Measurements from ENCODE around the gene GLIPR1.
"Not testable (repeated sequence)": the region's sequence is repeated elsewhere in the genome, so short reads cannot be mapped to it uniquely, and the experiment has no call there.

The GLIPR1 gene

GRCh38 chr12:75480469-75480949, at the start of gene GLIPR1:
Gene GLIPR1, plus strand, starts transcription at chr12:75480755. Its CDS starts 126 bp downstream, at chr12:75480881.
- Mint-ChIP-seq H3K27me3 (no peaks in the 10 kb centered on the region), H3K36me3 (ENCODE audit: low read depth) (peaks cover 32% of the 10 kb centered on the region), H3K27ac (peak within 1 kb of the TSS; percentile 88), H3K9me3 (no peaks in the 10 kb centered on the region), H3K4me1 (ENCODE audit: low read depth) (peaks cover 45% of the 10 kb centered on the region), H3K4me3 (peak within 1 kb of the TSS; percentile 84)
- intact Hi-C loops (cut with micrococcal nuclease) = loop anchor here (2.0 kb wide), 2 partner anchors 30 to 90 kb away; partner anchors contain the start of genes GLIPR1L2 and KRR1

GRCh38 chr12:75432924-75433323, 47.6 kb upstream of the GLIPR1 start:
- H3K4me3 Mint-ChIP-seq = no peak overlapping the region
- no peaks in the 10 kb centered on the region for H3K36me3 Mint-ChIP-seq (ENCODE audit: low read depth)
- H3K9me3 Mint-ChIP-seq = peaks cover 22% of the 10 kb centered on the region
- intact Hi-C loops (cut with micrococcal nuclease) = no loop called here
- H3K4me1 Mint-ChIP-seq (ENCODE audit: low read depth) = peaks cover 5% of the 10 kb centered on the region
- no peak overlapping the region for H3K27ac Mint-ChIP-seq
- H3K27me3 Mint-ChIP-seq = no peaks in the 10 kb centered on the region

- no peak overlapping the region for H3K4me3 Mint-ChIP-seq
- no peak overlapping the region for H3K27ac Mint-ChIP-seq
- intact Hi-C loops (cut with micrococcal nuclease) = loop anchor here (1.0 to 5.0 kb wide), 2 partner anchors 45 to 51 kb away; partner anchors contain the start of gene GLIPR1L2
These were observed 43.0 kb upstream of the GLIPR1 start for GRCh38 chr12:75437564-75437963.

GRCh38 chr12:75438059-75438754, 42.3 kb upstream of the GLIPR1 start:
- H3K4me3 Mint-ChIP-seq = no peak overlapping the region

More at GRCh38 chr12:75437564-75437963, 43.0 kb upstream of the GLIPR1 start:
- Mint-ChIP-seq H3K9me3 (peaks cover 9% of the 10 kb centered on the region), H3K36me3 (ENCODE audit: low read depth) (no peaks in the 10 kb centered on the region), H3K4me1 (ENCODE audit: low read depth) (peaks cover 12% of the 10 kb centered on the region), H3K27me3 (no peaks in the 10 kb centered on the region)

GRCh38 chr12:75439048-75439447, 41.5 kb upstream of the GLIPR1 start:
- intact Hi-C loops (cut with micrococcal nuclease) = loop anchor here (5.0 kb wide), 1 partner anchor 47 kb away; the partner anchor contains the start of gene GLIPR1L2
- no peak overlapping the region for H3K4me3 Mint-ChIP-seq
- no peaks in the 10 kb centered on the region for H3K27me3 Mint-ChIP-seq
- no peaks in the 10 kb centered on the region for H3K36me3 Mint-ChIP-seq (ENCODE audit: low read depth)
- H3K9me3 Mint-ChIP-seq = peaks cover 9% of the 10 kb centered on the region
- peaks cover 21% of the 10 kb centered on the region for H3K4me1 Mint-ChIP-seq (ENCODE audit: low read depth)
- no peak overlapping the region for H3K27ac Mint-ChIP-seq

More at GRCh38 chr12:75438059-75438754, 42.3 kb upstream of the GLIPR1 start:
- peaks cover 13% of the 10 kb centered on the region for H3K4me1 Mint-ChIP-seq (ENCODE audit: low read depth)
- H3K27me3 Mint-ChIP-seq = no peaks in the 10 kb centered on the region
- no peaks in the 10 kb centered on the region for H3K36me3 Mint-ChIP-seq (ENCODE audit: low read depth)
- H3K27ac Mint-ChIP-seq = no peak overlapping the region
- peaks cover 9% of the 10 kb centered on the region for H3K9me3 Mint-ChIP-seq
- intact Hi-C loops (cut with micrococcal nuclease) = loop anchor here (5.0 kb wide), 1 partner anchor 46 kb away; the partner anchor contains the start of gene GLIPR1L2

GRCh38 chr12:75439930-75440329, 40.6 kb upstream of the GLIPR1 start:
- no peaks in the 10 kb centered on the region for H3K27me3 Mint-ChIP-seq
- H3K9me3 Mint-ChIP-seq = peaks cover 9% of the 10 kb centered on the region
- no peak overlapping the region for H3K27ac Mint-ChIP-seq
- intact Hi-C loops (cut with micrococcal nuclease) = loop anchor here (5.0 kb wide), 1 partner anchor 48 kb away; the partner anchor contains the start of gene GLIPR1L2
- no peak overlapping the region for H3K4me3 Mint-ChIP-seq
- peaks cover 29% of the 10 kb centered on the region for H3K4me1 Mint-ChIP-seq (ENCODE audit: low read depth)
- H3K36me3 Mint-ChIP-seq (ENCODE audit: low read depth) = no peaks in the 10 kb centered on the region

- intact Hi-C loops (cut with micrococcal nuclease); H3K27ac Mint-ChIP-seq; H3K4me3 Mint-ChIP-seq; H3K36me3 Mint-ChIP-seq (ENCODE audit: low read depth); H3K9me3 Mint-ChIP-seq; H3K27me3 Mint-ChIP-seq: not testable (repeated sequence)
- H3K4me1 Mint-ChIP-seq (ENCODE audit: low read depth) = peaks cover 40% of the 10 kb centered on the region
These were observed 38.7 kb upstream of the GLIPR1 start for GRCh38 chr12:75441687-75442449.

- H3K9me3 Mint-ChIP-seq; intact Hi-C loops (cut with micrococcal nuclease); H3K27ac Mint-ChIP-seq; H3K36me3 Mint-ChIP-seq (ENCODE audit: low read depth); H3K4me3 Mint-ChIP-seq; H3K27me3 Mint-ChIP-seq: not testable (repeated sequence)
- H3K4me1 Mint-ChIP-seq (ENCODE audit: low read depth) = peaks cover 40% of the 10 kb centered on the region
These were observed 38.1 kb upstream of the GLIPR1 start for GRCh38 chr12:75442454-75442853.

- peaks cover 9% of the 10 kb centered on the region for H3K9me3 Mint-ChIP-seq
- H3K27ac Mint-ChIP-seq = no peak overlapping the region
- intact Hi-C loops (cut with micrococcal nuclease) = no loop called here
- no peaks in the 10 kb centered on the region for H3K36me3 Mint-ChIP-seq (ENCODE audit: low read depth)
- no peak overlapping the region for H3K4me3 Mint-ChIP-seq
- peaks cover 35% of the 10 kb centered on the region for H3K4me1 Mint-ChIP-seq (ENCODE audit: low read depth)
- H3K27me3 Mint-ChIP-seq = no peaks in the 10 kb centered on the region
These were observed 36.8 kb upstream of the GLIPR1 start for GRCh38 chr12:75443709-75444108.

- intact Hi-C loops (cut with micrococcal nuclease) = no loop called here
- Mint-ChIP-seq H3K4me3 (no peak overlapping the region), H3K27me3 (no peaks in the 10 kb centered on the region), H3K4me1 (ENCODE audit: low read depth) (peaks cover 35% of the 10 kb centered on the region), H3K27ac (no peak overlapping the region), H3K36me3 (ENCODE audit: low read depth) (no peaks in the 10 kb centered on the region), H3K9me3 (peaks cover 9% of the 10 kb centered on the region)
These were observed 36.0 kb upstream of the GLIPR1 start for GRCh38 chr12:75444429-75445136.

- H3K4me1 Mint-ChIP-seq (ENCODE audit: low read depth) = peaks cover 35% of the 10 kb centered on the region
- H3K9me3 Mint-ChIP-seq; intact Hi-C loops (cut with micrococcal nuclease); H3K36me3 Mint-ChIP-seq (ENCODE audit: low read depth); H3K27me3 Mint-ChIP-seq; H3K4me3 Mint-ChIP-seq: not testable (repeated sequence)
- H3K27ac Mint-ChIP-seq = peak overlapping the region; percentile 70
These were observed 35.4 kb upstream of the GLIPR1 start for GRCh38 chr12:75445137-75445507.

- Mint-ChIP-seq H3K27me3 (no peaks in the 10 kb centered on the region), H3K27ac (no peak overlapping the region), H3K9me3 (no peaks in the 10 kb centered on the region), H3K4me1 (ENCODE audit: low read depth) (peaks cover 28% of the 10 kb centered on the region), H3K36me3 (ENCODE audit: low read depth) (no peaks in the 10 kb centered on the region), H3K4me3 (no peak overlapping the region)
- intact Hi-C loops (cut with micrococcal nuclease) = no loop called here
These were observed 33.7 kb upstream of the GLIPR1 start for GRCh38 chr12:75446857-75447256.

GRCh38 chr12:75447691-75448393, 32.7 kb upstream of the GLIPR1 start:
- Mint-ChIP-seq H3K27me3 (no peaks in the 10 kb centered on the region), H3K27ac (no peak overlapping the region), H3K4me1 (ENCODE audit: low read depth) (peaks cover 28% of the 10 kb centered on the region), H3K4me3 (no peak overlapping the region), H3K36me3 (ENCODE audit: low read depth) (no peaks in the 10 kb centered on the region), H3K9me3 (no peaks in the 10 kb centered on the region)
- intact Hi-C loops (cut with micrococcal nuclease) = no loop called here
